HEK293 (cell line): ENCODE results near the gene DNAAF5.

Source experiments
- CTCF ChIA-PET: fragments of 350-600 bp; formaldehyde crosslinking; extraction: SDS; loops from one replicate; lab custom pipeline; 2021; ENCODE audit warnings: antibody characterized with exemption; lab: Yijun Ruan, JAX
- POLR2A ChIA-PET: fragments of 300-600 bp; formaldehyde crosslinking; extraction: SDS; loops from one replicate; lab custom pipeline; 2020; ENCODE audit warnings: antibody characterized with exemption, inconsistent platforms; lab: Yijun Ruan, JAX
- H3K27ac ChIP-seq: fragments of 200-500 bp; sonication (Bioruptor generic); 2 replicates; pipeline ENCODE4 v1.5.1; 2014; ENCODE audit warnings: low read depth, low read length, control low read depth, inconsistent platforms; ENCODE audit errors: extremely low read depth
- H3K36me3 ChIP-seq, 2 experiments: fragments of 200-500 bp in 1 of 2; sonication (Bioruptor generic) in 1 of 2; 1 replicate in 1 of 2; 2 replicates in 1 of 2; pipeline ENCODE4 v1.5.1; 2014 to 2017; ENCODE audit warnings: inconsistent platforms in 2 of 2, low read length in 2 of 2; ENCODE audit not compliant: control insufficient read depth in 2 of 2, insufficient read depth in 1 of 2
- H3K4me1 ChIP-seq: fragments of 200-500 bp; sonication (Bioruptor generic); 2 replicates; pipeline ENCODE4 v1.5.1; 2014; ENCODE audit warnings: mild to moderate bottlenecking, low read length, inconsistent platforms; ENCODE audit not compliant: control insufficient read depth, insufficient read depth
- H3K4me3 ChIP-seq: 2 replicates; pipeline ENCODE4 v1.5.1; 2011; ENCODE audit warnings: low read depth, mild to moderate bottlenecking, control low read depth, low read length, moderate library complexity
- H3K9me3 ChIP-seq: fragments of 200-500 bp; sonication (Bioruptor generic); 2 replicates; pipeline ENCODE4 v1.5.1; 2014; ENCODE audit warnings: low read depth, low read length, inconsistent platforms; ENCODE audit not compliant: control insufficient read depth, insufficient read depth
- ATF2 ChIP-seq: fragments of 450-650 bp; formaldehyde crosslinking; IDR thresholded peaks from 2 replicates; pipeline ENCODE4 v1.5.1; 2016; ENCODE audit warnings: missing biosample characterization, missing genetic modification characterization, low read depth
- PBX3 ChIP-seq: sonication (generic); formaldehyde crosslinking; IDR thresholded peaks from 2 replicates; pipeline ENCODE4 v1.8.1; 2022; ENCODE audit warnings: mild to moderate bottlenecking, moderate library complexity, missing genetic modification reagents
- YY2 ChIP-seq: fragments of 450-650 bp; formaldehyde crosslinking; IDR thresholded peaks from 2 replicates; pipeline ENCODE4 v1.5.1; 2016; ENCODE audit warnings: missing biosample characterization, missing genetic modification characterization
- ZNF138 ChIP-seq: fragments of 450-650 bp; formaldehyde crosslinking; IDR thresholded peaks from 2 replicates; pipeline ENCODE4 v1.5.1; 2016; ENCODE audit warnings: missing biosample characterization, missing genetic modification characterization, borderline replicate concordance
- ZNF146 ChIP-seq: fragments of 450-650 bp; formaldehyde crosslinking; IDR thresholded peaks from 2 replicates; pipeline ENCODE4 v1.5.1; 2016; ENCODE audit warnings: missing biosample characterization, missing genetic modification characterization
- ZNF169 ChIP-seq: fragments of 450-650 bp; formaldehyde crosslinking; IDR thresholded peaks from 2 replicates; pipeline ENCODE4 v1.5.1; 2016; ENCODE audit warnings: missing biosample characterization, missing genetic modification characterization
- ZNF202 ChIP-seq: fragments of 450-650 bp; formaldehyde crosslinking; IDR thresholded peaks from 2 replicates; pipeline ENCODE4 v1.5.1; 2016; ENCODE audit warnings: missing biosample characterization, missing genetic modification characterization, borderline replicate concordance
- ZNF302 ChIP-seq: fragments of 450-650 bp; formaldehyde crosslinking; IDR thresholded peaks from 2 replicates; pipeline ENCODE4 v1.5.1; 2016; ENCODE audit warnings: missing biosample characterization, missing genetic modification characterization, low read depth
- ZNF311 ChIP-seq: fragments of 450-650 bp; formaldehyde crosslinking; IDR thresholded peaks from 2 replicates; pipeline ENCODE4 v1.5.1; 2017; ENCODE audit warnings: missing biosample characterization, missing genetic modification characterization, borderline replicate concordance
- ZNF354C ChIP-seq: fragments of 450-650 bp; formaldehyde crosslinking; IDR thresholded peaks from 2 replicates; pipeline ENCODE4 v1.5.1; 2016; ENCODE audit warnings: missing biosample characterization, missing genetic modification characterization, low read depth, borderline replicate concordance
- ZNF391 ChIP-seq: fragments of 450-650 bp; formaldehyde crosslinking; IDR thresholded peaks from 2 replicates; pipeline ENCODE4 v1.5.1; 2016; ENCODE audit warnings: low read depth, missing biosample characterization, missing genetic modification characterization, borderline replicate concordance
- ZNF529 ChIP-seq: fragments of 450-650 bp; formaldehyde crosslinking; IDR thresholded peaks from 2 replicates; pipeline ENCODE4 v1.5.1; 2017; ENCODE audit warnings: missing genetic modification characterization, missing biosample characterization; ENCODE audit not compliant: insufficient replicate concordance
- ZNF664 ChIP-seq: fragments of 450-650 bp; formaldehyde crosslinking; IDR thresholded peaks from 2 replicates; pipeline ENCODE4 v1.5.1; 2016; ENCODE audit warnings: missing biosample characterization, missing genetic modification characterization
- ZNF785 ChIP-seq: fragments of 450-650 bp; formaldehyde crosslinking; IDR thresholded peaks from 2 replicates; pipeline ENCODE4 v1.5.1; 2016; ENCODE audit warnings: missing biosample characterization, missing genetic modification characterization
- ZXDB ChIP-seq: fragments of 450-650 bp; formaldehyde crosslinking; IDR thresholded peaks from 2 replicates; pipeline ENCODE4 v1.5.1; 2016; ENCODE audit warnings: missing biosample characterization, missing genetic modification characterization
- TF ChIP-seq, protein P1 (sequence below): fragments of 450-650 bp; formaldehyde crosslinking; IDR thresholded peaks from 2 replicates; pipeline ENCODE4 v1.5.1; 2016; ENCODE audit warnings: missing biosample characterization, missing genetic modification characterization
- TF ChIP-seq, protein P2 (sequence below): fragments of 450-650 bp; formaldehyde crosslinking; IDR thresholded peaks from 2 replicates; pipeline ENCODE4 v1.5.1; 2017; ENCODE audit warnings: missing biosample characterization, missing genetic modification characterization

DNAAF5 gene

DNA sequence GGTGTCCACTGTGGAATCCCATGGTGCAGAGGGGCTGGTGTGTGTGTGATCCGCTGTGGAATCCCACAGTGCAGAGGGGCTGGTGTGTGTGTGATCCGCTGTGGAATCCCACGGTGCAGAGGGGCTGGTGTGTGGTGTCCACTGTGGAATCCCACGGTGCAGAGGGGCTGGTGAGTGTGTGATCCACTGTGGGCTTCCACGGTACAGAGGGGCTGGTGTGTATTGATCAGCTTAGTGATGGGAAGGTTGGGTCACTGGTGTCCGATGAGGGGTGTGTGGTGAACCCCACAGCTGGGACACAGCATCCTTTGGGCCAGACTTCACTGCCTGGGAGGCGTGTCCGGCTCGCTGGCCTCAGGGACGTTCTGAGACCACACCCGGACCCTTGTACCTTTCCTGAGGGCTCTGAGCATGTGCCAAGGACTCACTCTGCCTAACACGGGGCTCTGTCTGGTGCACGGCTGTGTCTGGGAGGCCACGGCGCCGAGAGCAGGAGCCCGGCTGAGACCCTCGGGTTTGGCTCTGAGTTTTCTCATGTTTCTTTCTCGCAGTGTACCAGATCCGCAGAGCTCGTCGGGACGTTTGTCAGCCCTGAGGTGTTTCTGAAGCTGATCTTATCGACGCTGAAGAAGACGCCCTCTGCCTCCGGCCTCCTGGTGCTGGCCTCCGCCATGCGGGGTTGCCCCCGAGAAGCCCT is 29.9 kb downstream of the DNAAF5 start:
- no peak overlapping the region for H3K4me3 ChIP-seq
- TF ChIP-seq ZXDB (no peak), ZNF169 (tag by site-specific recombination) (no peak), ZNF302 (tag by site-specific recombination) (no peak), ZNF785 (tag by site-specific recombination) (no peak), ZNF138 (no peak), ZNF202 (tag by site-specific recombination) (no peak), PBX3 (CRISPR knock-in tag) (no peak), YY2 (tag by site-specific recombination) (no peak), ZNF311 (tag by site-specific recombination) (no peak), ZNF146 (tag by site-specific recombination) (no peak), ATF2 (tag by site-specific recombination) (no peak), ZNF391 (tag by site-specific recombination) (no peak), ZNF529 (tag by site-specific recombination) (no peak), ZNF354C (tag by site-specific recombination) (no peak), ZNF664 (tag by site-specific recombination) (no peak)
- TF ChIP-seq, protein P1, sequence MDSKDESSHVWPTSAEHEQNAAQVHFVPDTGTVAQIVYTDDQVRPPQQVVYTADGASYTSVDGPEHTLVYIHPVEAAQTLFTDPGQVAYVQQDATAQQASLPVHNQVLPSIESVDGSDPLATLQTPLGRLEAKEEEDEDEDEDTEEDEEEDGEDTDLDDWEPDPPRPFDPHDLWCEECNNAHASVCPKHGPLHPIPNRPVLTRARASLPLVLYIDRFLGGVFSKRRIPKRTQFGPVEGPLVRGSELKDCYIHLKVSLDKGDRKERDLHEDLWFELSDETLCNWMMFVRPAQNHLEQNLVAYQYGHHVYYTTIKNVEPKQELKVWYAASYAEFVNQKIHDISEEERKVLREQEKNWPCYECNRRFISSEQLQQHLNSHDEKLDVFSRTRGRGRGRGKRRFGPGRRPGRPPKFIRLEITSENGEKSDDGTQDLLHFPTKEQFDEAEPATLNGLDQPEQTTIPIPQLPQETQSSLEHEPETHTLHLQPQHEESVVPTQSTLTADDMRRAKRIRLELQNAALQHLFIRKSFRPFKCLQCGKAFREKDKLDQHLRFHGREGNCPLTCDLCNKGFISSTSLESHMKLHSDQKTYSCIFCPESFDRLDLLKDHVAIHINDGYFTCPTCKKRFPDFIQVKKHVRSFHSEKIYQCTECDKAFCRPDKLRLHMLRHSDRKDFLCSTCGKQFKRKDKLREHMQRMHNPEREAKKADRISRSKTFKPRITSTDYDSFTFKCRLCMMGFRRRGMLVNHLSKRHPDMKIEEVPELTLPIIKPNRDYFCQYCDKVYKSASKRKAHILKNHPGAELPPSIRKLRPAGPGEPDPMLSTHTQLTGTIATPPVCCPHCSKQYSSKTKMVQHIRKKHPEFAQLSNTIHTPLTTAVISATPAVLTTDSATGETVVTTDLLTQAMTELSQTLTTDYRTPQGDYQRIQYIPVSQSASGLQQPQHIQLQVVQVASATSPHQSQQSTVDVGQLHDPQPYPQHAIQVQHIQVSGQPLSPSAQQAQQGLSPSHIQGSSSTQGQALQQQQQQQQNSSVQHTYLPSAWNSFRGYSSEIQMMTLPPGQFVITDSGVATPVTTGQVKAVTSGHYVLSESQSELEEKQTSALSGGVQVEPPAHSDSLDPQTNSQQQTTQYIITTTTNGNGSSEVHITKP (tag by site-specific recombination), result no peak
- TF ChIP-seq, protein P2, sequence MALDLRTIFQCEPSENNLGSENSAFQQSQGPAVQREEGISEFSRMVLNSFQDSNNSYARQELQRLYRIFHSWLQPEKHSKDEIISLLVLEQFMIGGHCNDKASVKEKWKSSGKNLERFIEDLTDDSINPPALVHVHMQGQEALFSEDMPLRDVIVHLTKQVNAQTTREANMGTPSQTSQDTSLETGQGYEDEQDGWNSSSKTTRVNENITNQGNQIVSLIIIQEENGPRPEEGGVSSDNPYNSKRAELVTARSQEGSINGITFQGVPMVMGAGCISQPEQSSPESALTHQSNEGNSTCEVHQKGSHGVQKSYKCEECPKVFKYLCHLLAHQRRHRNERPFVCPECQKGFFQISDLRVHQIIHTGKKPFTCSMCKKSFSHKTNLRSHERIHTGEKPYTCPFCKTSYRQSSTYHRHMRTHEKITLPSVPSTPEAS (tag by site-specific recombination), result no peak
- ChIA-PET POLR2A (no interaction called here), CTCF (no interaction called here)
- H3K4me1 ChIP-seq, result no peaks in the 10 kb centered on the region
- peaks cover 5 to 82% of the 10 kb centered on the region in 2 experiments; a peak in 2 of 3 replicates for H3K36me3 ChIP-seq
- H3K27ac ChIP-seq, result no peak overlapping the region
- H3K9me3 ChIP-seq, result no peaks in the 10 kb centered on the region
